CMK (cell line): ENCODE data around the gene SH3D19.
"Not testable (repeated sequence)": the region's sequence is repeated elsewhere in the genome, so short reads cannot be mapped to it uniquely, and the experiment has no call there.

Source experiments
- DNase-seq: peaks from one replicate; pipeline ENCODE4 v3.0.0-alpha.2; 2010; ENCODE audit warnings: low read depth

Gene SH3D19

DNA sequence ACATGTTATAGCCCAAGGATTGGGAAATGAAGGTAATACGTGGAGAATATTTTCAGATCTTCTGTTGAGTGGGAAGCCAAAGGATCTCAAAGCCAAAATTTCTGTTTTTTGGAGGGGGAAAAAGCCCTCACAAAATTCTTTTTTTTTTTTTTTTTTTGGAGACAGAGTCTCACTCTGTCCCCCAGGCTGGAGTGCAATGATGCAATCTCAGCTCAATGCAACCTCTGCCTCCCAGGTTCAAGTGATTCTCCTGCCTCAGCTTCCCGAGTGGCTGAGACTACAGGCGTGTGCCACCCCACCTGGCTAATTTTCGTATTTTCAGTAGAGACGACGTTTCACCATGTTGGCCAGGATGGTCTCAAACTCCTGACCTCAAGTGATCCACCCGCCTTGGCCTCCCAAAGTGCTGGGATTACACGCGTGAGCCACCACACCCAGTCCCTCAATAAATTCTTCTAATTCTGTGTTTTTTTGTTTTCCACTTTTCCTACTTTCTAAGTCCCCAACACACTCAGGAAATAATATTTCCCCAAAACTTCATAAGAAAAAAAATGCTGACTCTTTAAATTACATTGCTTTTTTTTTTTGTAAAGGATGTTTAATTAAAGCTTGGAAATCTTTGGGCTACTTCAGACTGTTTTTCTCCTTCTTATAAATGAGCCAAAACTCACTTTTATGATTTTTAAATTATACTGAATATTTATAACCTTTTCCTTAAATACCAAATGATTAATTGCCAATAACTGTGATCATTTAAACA is 174.4 kb downstream of the SH3D19 start:
- DNase-seq, result no peak

DNA sequence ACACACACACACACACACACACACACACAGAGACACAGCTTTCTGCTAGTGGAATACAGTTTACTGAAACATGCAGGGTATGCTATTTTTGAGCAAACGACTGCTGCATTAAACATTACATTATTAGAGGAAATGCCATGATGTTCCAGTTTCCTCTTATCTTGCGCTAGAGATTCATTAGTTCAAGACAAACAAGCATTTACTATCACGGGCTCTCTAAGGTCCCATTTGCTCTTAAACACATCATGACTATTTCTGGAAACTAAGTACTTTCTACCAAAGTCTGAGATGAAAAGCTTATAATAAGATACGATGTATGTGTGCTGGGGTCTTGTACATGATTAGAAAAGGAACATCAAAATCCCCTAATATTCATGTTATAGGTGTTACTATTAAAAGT is 177.1 kb downstream of the SH3D19 start:
- DNase-seq, result no peak

DNA sequence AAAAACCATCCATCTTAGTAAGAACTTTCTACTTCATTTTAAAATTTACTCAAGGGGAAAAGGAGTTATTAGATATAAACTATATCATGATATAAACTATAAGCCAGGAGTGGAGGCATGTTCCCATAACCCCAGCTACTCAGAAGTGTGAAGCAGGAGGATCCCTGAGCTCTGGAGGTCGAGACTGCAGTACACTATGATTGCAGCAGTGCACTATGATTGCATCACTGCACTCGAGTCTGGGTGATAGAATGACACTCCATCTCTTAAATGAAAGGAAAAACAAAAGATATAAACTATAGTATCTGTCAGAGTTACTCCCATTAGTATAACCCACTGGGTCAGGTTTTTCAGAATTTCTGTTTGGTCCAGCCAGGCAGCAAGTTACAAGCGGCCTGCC is 178.4 kb downstream of the SH3D19 start:
- no peak for DNase-seq

DNA sequence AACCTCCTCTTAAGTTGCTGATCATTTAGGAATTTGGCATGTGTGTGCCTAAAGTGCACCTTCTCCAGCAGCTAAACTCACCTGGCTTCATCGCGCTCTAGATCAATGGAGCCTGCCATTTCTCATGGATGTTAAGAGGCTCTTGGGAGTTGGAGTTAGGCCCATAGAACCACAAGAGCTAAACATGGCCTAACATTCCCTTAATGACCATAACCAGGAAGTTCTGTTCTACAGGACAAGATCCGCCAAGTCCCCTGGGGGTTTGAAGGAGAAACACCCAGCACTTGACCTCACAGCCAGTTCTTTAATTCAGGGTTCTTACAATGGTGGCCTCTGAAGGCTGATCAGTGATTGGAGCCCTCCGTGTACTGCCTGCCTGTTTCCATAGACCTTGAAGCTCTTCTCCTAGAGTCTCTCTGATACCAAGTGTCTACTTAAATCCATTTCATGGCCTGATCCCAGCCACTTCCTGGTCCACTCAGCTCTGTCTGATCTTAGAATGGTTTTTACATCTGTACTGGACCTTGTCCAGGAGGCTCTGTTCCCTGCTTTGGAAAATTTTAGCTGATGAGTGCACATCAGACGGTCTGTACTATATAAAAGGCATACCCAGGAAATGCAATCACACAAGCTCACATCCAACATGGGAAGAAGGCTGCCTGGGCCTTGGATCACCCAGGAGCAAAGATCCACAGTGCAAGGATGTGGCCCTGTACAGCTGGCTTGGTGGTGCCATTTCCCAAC is 180.9 kb downstream of the SH3D19 start:
- no peak for DNase-seq

DNA sequence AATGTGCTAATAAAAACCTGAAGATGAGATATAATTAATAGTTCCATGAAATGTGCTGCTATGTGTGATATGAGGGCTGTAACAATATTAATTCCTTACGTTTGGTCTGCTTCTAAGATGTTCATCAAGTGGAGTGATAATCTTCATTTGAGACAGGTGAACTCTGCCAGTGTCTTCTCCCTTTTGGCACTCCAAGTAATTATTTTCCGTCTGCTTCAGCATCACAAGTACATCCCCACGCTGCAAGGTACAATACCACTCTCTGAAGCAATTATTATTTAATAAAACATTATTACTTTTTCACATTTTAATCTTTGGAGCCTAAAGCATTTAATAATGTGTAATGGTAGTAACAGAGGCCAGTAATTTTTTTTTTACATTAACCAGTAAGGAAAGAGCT is 181.6 kb downstream of the SH3D19 start:
- DNase-seq, result no peak

DNA sequence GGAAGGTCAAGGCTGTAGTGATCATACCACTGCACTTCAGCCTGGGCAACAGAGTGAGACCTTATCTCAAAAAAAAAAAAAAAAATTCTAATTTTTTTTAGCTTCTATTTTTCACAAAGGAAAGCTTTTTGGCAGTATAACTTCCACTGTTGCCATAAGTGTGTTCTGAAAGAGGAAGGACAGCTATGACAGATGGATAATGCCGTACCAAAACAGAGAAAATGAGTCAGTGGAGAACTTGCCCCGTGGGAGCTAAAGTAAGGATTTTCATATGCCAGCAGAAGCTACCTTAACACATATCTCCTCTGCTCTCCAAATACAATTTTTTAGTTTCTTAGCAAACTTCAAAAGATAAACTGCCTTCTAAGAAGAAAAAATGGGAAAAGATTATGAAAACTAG is 182.2 kb downstream of the SH3D19 start:
- DNase-seq, result no peak

DNA sequence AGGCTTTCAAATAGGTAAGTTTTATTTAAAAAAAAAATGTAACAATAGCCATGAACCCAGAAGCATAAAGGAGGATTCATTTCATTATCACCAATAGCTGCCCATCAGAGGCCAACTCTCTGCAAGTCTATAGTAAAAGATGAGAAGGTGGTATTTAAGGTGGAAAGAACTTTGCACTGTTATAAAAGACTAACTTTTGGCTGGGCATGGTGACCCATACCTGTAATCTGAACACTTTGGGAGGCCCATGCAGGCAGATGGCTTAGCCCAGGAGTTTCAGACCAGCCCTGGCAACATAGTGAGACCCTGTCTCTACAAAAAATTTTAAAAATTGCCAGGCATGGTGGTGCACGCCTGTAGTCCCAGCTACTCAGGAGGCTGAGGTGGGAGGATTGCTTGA is 182.6 kb downstream of the SH3D19 start:
- DNase-seq, result no peak

DNA sequence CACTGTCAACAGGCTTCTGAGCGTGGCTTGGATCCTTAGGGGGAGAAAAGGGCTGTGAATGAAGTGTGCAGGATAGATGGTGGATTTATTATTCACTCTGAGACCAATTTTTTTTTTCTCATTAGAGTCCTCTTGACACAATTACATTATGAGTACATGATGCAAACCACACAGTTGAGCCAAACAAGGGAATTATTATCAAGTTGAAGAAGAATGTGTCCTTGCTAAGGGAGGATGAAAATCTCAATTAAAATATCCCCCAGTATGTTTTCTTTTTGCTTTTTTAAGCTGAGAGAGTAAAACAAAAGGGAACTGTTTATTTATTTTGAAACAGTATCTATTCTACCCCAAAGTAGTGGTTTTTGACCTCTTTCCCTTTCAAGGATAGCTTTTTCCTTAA is 185.6 kb downstream of the SH3D19 start:
- no peak for DNase-seq

DNA sequence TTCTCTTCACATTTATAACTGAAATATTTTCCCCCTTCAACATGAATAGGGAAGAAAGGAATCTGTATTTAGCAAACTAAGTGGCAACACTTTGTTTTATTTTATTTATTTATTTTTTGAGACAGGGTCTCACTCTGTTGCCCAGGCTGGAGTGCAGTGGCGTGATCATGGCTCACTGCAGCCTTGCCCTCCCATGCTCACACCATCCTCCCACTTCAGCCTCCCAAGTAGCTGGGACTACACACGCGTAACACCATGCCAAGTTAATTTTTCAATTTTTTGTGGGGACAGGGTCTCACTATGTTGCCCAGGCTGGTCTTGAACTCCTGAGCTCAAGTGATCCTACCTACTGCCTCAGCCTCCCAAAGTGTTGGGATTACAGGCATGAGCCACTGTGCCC is 189.4 kb downstream of the SH3D19 start:
- not testable (repeated sequence) for DNase-seq

DNA sequence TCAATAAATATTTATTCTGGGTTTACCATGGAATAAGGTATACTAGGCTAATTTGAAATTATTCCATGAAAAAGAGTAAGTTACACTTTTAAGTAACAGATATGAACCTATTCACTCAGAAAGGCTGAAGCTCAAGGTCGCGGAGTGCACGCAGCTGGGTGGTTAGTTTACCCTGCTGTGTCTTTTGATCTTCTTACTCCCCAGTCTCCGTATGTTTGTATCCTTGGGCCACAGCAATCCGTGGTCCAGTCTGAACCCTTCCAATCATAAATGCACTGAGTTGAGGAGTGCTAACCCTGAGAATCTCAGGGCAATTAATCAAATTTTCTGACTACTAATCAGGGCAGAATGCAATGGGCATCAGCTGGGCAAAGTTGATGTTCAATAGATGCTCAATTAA is 192.1 kb downstream of the SH3D19 start:
- no peak for DNase-seq

DNA sequence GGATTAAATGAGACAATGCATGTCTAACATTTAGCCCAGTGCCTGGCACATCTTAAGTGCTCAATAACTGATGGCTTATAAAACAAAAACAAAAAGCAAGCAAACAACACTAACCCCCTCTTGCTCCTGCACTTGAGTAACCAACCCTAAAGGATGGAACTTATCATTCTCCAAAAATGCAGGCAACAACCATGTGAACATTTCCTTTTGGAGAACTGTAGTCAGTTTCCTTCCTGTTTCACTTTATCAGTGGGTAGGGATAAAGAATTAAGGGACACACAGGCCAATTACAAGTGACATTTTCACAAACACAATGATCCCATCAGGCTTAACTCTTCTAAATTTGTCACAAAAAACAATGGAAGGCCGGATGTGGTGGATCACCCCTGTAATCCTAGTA is 195.6 kb downstream of the SH3D19 start:
- no peak for DNase-seq

DNA sequence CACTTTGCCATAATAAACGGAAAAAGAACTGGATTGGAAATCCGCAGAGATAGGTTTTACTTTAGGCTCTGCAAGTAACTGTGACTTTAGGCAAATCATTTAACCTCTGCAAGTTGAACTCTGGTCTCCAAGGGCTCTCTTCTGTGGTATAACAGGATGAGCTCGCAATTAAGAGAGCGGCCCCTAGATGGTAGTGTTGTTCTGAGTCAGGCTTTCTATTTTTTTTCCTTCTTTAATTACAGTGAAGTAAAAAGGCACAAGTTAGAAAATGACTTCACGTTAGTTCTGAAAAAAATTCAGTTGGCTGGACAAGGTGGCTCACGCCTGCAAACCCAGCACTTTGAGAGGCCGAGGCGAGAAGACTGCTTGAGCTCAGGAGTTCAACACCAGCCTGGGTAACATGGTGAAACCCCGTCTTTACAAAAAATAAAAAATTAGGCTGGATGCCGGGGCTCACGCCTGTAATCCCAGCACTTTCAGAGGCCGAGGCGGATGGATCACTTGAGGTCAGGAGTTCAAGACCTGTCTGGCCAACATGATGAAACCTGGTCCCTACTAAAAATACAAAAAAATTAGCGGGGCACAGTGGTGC is 207.9 kb downstream of the SH3D19 start:
- no peak for DNase-seq

DNA sequence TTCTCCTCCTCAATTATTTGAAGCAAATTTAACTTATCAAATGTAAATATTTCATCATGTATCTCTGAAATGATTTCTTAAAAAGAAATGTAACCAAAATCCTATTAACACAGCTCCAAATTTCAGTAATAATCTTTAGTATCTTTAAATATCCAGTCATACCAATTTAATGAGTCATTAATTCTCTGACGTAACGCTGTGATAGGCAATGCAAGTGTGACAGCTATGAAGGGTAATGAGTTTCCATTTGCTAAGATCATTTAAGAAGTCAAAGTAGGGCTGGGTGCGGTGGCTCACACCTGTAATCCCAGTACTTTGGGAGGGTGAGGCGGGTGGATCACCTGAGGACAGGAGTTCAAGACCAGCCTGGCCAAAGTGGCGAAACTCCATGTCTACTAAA is 210.4 kb downstream of the SH3D19 start:
- no peak for DNase-seq

DNA sequence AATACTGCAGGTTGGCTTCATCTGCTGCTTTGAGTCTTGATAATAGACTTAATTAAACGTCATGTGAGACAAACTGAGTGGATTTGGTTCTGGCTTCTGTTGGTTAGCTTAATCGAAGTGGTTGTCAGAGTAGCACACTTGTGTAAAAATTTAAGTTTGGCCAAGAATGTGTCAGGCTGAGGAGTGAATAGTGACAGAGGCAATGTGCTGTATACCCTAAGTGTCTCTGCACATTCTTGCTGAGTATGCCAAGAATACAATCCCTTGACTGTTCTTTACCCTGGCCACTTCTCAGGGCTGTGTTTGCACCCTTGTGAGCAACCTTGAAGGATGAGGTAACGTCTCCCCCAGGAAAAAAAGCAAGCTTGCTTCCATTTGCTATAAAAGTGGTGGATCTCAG is 211.1 kb downstream of the SH3D19 start:
- DNase-seq, result no peak

DNA sequence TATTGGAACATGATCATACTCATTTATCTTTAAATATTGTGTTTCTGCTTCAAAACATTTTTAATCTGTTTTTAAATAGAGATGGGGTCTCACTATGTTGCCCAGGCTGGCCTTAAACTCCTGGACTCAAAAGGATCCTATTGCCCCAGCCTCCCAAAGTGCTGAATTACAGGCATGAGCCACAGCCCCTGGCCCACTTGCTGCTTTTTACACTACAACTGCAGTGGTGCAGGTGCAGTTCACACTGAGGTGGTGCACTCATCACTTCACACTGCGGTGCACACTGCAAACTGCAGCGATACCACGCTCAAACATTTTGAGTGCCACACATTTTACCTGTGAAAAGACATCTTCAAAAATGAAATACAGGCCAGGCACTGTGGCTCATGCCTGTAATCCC is 215.2 kb downstream of the SH3D19 start:
- DNase-seq, result no peak

DNA sequence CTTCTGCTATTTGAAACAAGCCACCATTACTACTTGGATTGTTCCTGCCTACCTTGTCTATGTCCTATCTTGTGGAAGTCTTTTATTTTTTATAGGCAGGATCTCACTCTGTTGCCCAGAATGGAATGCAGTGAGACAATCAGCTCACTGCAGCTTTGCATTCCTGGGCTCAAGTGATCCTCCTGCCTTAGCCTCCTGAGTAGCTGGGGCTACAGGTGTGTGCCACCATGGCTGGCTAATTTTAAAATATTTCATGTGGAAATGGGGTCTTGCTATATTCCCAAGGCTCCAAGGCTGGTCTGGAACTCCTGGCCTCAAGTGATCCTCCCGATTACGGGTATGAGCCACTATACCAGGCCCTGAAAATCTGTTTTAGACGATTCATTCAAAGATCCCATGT is 218.3 kb downstream of the SH3D19 start:
- DNase-seq, result no peak

DNA sequence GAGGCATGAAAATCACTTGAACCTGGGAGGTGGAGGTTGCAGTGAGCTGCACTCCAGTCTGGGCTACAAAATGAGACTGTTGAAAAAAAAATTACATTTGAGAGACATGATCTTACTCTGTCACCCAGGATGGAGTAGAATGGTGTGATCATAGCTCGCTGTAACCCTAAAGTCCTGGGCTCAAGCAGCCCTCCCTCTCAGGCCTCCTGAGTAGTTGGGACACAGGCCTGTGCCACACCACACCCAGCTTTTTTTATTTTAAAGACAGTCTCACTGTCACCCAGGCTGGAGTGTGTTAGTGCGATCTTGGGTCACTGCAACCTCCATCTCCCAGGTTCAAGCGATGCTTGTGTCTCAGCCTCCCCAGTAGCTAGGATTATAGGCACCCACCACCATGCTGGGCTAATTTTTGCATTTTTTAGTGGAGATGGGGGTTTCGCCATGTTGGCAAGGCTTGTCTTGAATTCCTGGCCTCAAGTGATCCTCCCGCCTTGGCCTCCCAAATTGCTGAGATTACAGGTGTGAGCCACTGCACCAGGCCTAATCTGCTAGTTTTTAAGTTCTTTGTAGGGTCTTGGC is 219.9 kb downstream of the SH3D19 start:
- no peak for DNase-seq

DNA sequence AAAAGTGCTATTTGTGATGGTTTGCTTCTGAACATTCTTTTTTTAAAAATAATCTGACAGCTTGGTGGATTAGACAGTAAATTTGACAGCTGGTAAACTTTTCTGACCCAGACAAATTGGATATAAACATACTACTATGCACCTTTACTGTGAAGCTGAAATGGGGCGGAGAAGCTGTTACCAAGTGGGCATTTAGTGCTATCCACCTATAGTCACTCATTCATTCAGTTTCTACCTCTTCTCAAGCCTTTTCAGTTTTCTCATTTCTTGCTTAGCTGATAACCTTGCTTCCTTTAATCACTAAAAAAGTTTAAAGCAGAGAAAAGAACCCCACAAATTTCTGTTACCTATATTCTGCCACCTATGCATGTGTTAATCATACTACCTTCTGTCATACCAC is 220.8 kb downstream of the SH3D19 start:
- DNase-seq, result no peak

DNA sequence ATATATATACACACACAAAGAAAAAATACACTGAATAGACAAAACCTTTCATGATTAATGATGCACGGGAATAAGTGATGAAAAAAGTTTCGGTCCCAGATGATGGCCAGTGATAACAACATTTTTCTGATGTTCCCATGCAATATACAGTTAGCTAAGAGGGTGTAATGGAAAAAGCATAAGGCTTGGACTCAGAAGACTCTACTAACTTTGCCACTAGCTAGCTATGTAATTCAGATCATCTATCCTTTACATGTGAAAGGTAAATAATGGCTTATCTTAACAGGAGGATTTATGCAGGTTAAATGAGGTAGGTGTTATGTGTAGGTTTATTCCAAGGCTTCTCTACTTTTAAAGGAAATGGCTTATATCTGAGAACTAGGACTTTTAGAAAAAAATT is 221.6 kb downstream of the SH3D19 start:
- DNase-seq, result no peak

DNA sequence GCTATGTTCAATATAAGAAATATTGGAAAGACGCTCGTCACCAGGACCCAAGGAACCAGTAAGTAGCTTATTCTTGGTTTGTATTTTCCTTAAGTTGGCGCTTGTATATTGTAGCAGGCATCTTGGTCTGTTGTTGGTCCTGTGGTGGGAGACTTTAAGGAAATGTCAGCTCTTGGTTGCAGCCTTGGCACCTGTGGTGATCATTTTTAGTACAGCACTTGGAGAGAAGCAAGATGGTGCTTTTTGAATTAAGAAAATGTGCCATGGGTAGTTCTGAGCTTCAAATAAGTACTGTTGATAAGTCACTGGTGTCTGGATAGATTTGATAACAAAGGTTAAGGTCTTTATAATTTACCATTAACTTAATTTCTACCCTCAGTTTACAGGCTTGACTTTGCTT is 224.9 kb downstream of the SH3D19 start:
- no peak for DNase-seq

DNA sequence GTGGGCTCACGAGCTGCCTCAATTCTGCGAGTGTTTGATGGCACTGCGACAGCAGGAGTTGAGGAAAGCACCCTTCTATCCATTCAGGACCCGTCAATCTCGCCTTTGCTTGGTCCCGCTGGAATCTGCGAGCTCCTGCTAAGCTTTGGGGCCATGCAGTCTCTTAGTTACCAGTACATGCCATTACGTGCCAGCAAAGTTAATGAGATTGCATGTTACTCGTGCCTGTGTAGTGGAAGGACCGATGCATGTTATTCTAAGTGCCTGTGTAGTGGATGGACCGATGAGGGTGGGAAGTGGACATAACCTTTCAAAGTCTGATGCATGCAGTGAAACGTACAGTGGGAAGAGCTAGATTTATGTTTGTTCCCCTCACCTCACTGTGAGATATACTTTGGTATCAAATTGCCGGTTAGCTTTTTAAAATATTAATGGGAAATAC is 225.4 kb downstream of the SH3D19 start:
- DNase-seq, result no peak

DNA sequence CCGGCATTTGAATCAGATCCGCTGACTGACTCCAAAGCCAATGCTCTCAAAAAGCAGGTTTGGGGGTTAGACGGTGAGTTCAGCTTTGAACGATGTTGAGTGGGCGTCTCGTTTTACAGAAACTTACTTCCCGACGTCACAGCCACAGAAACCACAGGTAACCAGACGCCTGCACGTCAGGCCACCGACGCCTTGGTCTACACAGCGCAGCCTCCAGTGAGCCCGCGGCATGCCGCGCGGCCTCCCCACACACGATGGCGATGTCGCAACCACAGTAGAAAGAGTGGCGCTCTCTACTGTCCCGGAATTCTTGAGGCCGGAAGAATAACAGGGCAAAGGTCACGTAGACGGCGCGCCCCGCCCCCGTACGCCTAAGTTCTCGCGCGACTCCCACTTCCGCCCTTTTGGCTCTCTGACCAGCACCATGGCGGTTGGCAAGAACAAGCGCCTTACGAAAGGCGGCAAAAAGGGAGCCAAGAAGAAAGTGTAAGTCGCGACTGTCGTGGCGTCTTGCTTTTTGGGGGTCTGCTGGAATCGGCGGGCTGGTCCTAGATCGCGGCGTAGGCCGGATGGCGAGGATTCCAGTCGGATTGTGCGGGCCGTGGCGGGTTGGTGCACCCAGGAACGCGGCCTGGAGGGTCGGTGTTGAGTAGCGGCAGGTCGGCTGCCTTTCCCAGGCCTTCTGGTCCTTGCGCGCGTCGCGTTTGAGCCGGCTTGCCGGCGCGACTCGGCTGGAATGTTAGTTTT is 226.0 kb downstream of the SH3D19 start, which contains the start of gene RPS3A:
RPS3A (plus strand) TSS at position 400 of the 747 bp plus-strand sequence; CDS start at position 425, 25 bp downstream.
- peak; percentile 95 for DNase-seq
